ENCODE results near the gene CYBC1.

CYBC1 gene

GRCh38 chr17:82447876-82448275 lies 2.7 kb downstream of the CYBC1 start:
- DNase-seq (ENCODE audit: low spot score), result no peak

DNA sequence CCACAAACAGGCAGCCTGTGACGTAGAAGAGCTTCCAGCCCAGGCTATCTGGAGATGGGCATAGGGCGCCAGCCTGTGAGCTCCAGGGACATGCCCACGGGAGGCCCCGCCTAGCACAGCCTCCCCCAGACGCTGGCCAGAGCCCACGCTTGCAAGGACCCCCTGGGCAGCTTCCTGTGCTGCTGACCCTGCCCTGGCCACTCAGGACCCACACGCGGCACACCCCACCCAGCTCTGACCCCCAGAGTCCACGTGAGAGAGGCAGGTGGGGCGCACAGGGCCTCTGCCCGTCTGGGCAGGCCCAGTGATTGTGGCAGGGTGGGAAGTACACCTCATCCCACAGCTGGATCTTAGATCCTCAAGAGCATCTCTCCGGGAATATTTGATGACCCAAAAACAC lies 3.9 kb downstream of the CYBC1 start:
- DNase-seq (ENCODE audit: low spot score), result no peak

- no peak for DNase-seq (ENCODE audit: low spot score)
Measured at GRCh38 chr17:82446124-82446523, 4.4 kb downstream of the CYBC1 start.

- no peak for DNase-seq (ENCODE audit: low spot score)
Measured at GRCh38 chr17:82445542-82445941, 5.0 kb downstream of the CYBC1 start.

GRCh38 chr17:82444941-82445521 lies 5.5 kb downstream of the CYBC1 start:
- no peak for DNase-seq (ENCODE audit: low spot score)

DNA sequence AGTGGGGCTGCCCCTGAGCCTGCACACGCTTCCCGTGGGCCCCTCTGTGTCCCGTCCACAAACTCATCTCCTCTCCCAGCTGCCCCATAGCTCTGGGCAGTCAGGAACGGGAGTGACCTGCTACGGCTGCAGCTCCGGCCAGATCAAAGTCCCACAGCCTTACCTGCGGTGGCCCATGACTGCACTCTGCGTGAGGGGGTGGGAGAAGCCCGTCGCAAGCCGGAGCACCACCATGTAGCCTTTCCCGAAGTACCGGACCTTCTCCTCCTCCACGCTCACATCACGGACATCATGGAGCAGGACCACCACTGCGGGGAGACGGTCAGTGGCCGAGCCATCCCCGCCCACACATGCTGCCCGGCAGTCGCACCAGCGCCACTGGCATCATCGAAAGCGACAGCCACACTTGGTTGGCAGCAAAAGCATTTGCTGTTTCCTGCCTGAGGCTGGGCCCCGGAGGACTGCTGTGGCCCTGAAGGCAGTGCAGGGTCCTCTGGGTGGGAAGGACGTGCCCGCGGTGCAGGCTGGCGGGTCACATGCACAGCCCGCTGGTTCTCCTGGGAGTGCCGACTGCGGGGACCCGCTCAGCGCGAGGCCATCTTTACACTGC lies 6.2 kb downstream of the CYBC1 start:
- no peak for DNase-seq (ENCODE audit: low spot score)

DNA sequence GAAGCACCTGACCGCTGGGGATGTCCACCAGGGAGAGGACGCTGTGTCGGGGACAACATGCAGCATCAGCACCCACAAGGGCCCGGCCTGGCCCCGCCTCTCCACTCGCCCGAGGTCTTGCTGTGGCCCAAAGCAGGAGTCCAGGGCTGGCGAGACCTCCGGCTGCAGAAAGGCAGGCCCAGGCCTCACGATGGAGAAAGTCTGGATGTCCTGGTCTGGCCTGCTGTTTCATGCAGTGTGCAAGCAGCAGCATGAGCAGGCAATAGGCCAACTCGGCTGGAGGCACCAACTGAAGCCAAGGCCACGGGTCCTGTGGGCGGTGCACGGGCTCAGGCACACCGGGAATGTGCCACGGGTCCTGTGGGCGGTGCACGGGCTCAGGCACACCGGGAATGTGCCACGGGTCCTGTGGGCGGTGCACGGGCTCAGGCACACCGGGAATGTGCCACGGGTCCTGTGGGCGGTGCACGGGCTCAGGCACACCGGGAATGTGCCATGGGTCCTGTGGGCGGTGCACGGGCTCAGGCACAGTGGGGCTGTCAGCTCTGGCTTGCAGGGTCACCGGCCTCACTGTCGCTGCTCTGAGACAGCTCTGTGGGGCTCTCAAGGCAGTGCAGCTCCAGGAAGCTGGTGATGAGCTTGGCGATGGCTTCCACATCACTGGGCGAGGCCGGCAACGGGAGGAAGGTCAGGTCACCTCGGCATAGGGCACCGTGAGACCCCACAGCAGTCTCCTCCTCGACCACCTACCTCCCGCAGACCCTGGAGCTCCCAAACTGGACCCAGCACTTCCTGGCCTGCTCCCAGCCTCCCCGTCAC lies 6.9 kb downstream of the CYBC1 start:
- no peak for DNase-seq (ENCODE audit: low spot score)

DNA sequence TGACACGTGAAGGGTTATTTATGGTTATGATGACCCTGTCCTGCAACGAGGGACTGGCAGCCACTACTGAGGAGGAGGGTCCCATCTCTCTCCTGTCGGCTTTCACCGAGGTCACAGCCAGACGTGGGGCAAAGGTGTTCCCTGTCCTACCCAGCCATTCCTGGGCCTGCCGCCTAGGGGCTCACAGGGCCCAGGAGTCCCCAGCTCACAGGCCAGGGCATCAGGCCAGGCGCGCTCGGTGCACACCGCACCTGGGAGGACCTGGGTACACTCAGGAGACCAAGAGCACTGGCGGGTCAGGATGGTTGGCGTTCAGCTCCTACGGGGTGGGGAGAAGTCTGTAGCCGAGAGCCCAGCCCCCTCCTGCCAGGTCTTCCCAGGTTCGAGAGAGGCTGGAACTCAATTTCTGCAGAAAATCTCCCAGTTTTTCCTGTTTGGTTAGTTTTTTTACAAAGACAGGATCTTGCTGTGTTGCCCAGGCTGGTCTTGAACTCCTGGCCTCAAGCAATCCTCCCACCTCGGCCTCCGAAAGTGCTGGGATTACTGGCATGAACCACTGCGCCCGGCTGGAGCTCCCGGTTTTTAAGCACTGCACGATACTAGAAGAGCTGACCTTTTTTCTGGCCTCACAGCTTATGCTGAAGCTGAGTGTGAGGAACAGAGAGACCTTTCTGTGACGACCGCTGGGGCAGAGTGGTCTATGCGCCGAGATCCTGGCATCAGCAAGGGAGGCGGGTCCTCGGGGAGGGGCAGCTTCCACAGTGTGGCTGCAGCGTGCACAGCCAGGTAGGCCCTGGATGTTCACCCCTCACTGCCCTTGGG lies 7.7 kb downstream of the CYBC1 start:
- no peak for DNase-seq (ENCODE audit: low spot score)

DNA sequence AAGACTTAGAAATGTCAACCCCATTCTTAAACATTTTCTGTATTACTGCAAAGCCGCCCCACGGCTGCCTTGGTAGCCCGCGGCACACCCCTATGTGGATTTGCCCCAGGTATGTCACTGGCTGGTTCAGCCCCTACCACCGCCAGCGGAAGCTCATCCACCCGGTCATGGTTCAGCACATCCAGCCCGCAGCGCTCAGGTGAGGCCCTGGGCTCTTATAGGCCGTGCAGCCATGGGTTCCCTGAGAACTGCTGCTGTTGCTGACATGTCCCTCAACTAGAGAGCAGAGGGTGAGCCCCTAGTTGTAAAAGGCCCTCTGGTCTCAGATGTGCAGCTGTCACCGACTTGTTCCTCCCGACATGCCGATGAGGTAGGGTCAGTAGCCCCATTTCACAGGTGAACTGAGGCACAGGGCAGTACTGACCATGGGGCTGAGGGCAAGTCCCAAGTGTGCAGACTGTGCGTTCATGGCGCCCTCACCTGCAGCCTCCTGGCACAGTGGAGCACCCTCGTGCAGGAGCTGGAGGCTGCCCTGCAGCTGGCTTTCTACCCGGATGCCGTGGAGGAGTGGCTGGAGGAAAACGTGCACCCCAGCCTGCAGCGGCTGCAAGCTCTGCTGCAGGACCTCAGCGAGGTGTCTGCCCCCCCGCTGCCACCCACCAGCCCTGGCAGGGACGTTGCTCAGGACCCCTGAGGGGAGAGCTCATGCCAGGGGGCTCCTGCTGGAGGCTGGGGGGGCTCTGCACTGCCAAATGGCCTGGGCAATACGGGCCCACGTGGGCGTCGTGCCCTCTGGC lies 8.7 kb downstream of the CYBC1 start:
- DNase-seq (ENCODE audit: low spot score), result no peak

GRCh38 chr17:82440991-82441627 lies 9.4 kb downstream of the CYBC1 start:
- DNase-seq (ENCODE audit: low spot score), result no peak

DNA sequence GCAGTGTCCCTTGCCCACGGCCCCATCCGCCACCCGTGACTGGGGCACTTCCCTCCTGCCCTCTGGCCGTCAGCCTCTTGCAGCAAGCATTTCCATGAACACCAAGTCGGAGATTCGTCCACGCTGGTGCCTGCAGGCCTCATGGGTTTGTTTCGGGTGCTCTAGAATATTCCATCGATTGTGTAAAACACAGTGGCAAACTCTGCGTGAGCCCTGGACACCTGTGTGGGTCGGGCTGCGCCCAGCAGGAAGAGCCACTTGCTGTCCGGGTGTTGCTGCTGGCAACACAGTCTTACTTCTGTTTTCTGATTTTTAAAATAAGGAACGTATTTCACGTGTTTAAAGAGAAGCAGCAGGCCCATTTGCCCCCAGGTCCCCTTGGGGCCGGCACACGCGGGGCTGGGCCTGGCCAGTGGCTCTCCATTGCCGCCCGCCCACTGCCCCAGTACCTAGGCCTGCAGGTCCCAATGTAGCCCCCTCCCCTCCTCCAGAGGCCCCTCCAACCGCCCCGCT lies 10.0 kb downstream of the CYBC1 start:
- no peak for DNase-seq (ENCODE audit: low spot score)

DNA sequence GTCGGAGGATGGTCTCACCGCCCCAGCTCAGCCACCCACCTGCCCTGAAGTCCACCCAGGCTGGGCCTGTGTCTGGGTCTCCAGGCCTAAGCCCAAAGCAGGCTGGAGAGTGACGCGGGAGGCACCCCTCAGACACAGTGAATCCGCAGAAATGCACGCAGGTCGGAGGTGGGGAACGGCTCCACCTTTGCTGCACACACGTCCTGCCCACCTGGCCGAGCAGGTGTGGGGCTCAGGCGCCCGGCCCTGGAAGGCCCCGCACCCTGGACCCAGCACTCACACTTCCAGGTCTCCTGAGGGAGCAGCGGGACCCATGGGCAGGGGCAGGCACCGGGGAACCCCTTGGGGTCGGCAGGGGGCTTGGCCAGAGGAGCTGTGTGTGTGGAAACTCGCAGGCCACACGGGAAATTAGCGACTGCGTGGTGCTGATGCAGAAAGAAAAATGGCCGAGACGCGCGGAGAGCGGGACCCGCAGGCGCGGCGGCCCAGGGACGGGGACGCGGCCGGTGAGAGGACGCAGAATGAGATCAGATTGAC lies 10.7 kb downstream of the CYBC1 start:
- DNase-seq (ENCODE audit: low spot score), result no peak

GRCh38 chr17:82439194-82439828 lies 11.2 kb downstream of the CYBC1 start:
- DNase-seq (ENCODE audit: low spot score), result no peak

DNA sequence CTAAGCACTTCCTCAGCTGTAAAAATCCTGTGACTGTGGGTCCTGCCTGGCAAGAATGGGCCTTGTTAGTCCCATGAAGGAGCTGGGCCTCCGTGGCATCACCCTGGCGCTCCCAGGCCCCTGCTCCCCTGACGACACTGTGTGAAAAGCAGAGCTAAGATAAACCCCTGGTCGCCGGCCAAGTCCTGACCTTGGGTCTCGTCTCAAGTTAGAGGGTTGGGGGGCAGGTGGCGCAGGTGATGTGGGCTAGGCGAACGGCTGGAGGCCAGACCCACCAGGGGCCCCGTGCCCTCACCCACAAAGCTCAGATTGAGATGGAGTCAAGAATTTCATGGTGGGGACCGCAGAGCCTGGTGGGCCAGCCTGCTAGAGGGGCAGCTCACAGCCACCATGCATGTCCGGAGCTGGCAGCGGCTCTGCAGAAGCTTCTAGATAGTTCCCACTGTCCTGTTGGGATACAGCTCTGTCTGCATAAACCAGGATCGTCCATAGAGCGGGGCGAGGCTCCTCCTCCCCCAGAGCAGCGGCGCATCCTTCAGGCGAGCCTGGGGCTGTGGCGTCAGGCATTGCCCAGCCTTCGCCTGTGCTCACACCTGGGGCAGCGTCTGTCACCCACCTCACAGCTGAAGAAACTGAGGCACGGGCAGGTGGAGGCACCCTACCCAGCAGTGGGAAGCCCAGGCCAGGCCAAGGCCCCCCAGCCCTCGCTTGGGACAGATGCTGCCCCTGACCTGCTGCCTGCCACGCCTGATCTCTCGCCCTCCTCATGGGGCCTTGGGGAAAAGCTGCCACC lies 12.0 kb downstream of the CYBC1 start:
- no peak for DNase-seq (ENCODE audit: low spot score)

DNA sequence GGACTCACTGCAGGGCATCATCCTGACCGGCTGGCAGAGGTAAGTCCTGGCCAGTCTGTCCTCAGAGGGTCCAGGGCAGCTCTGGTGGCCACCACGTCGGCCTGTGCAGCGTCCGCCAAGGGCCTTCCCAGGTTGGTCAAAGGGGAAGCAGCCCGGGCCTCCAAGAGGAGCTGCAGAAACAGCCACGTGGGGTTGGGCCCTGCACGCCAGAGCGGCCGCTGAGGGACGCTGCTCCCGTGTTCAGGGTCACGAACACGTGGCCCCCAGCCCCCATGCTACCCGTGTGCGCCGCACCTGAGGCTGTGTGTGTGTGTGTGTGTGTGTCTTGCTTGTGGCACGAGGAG lies 13.3 kb downstream of the CYBC1 start:
- DNase-seq (ENCODE audit: low spot score), result no peak

- no peak for DNase-seq (ENCODE audit: low spot score)
Measured at GRCh38 chr17:82436601-82437324, 13.8 kb downstream of the CYBC1 start.

DNA sequence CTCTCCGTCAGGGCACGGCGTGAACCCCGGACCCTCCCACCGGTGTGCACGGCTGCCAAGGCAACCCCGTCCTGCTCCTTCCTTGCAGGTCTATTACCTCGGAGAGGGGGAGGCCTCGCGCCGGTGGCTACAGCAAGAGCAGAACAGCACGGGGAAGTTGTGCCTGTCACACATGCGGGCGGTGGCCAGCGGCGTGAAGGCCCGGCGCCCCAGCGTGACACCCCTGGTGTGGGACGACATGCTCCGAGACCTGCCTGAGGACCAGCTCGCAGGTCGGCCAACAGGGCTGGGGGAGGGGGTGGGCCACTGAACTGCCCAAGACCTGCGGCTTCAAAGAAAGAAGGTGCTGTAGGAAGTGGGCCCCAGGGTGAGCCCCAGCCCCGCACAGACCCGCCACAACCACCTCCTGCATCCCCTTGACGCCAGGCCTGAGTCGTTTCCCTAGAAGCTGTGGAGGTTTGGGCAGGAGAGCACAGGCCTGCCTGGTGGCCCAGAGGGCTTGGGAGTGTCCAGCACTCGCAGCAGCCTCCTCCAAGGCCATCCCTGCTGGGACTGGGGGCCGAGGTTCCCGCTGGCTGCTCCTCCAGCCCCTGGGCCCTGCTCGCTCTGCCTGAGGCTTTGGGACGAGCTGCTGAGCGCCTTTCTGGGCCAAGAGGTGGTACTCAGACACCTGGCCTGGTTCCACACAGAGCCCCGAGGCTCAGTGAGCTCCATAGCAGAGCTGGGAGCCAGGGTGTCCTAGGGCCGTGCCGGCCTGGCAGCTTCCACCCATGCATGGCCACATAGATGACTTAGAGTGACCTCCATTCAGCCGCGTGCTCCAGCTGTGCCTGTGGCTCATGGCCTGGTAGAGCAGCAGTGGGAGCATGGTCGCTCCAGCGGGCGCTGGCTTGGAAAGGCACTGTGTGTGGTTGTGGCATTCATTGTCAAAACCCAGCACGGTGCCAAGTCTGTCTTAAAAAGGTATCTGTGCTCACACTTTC lies 14.7 kb downstream of the CYBC1 start:
- no peak for DNase-seq (ENCODE audit: low spot score)

DNA sequence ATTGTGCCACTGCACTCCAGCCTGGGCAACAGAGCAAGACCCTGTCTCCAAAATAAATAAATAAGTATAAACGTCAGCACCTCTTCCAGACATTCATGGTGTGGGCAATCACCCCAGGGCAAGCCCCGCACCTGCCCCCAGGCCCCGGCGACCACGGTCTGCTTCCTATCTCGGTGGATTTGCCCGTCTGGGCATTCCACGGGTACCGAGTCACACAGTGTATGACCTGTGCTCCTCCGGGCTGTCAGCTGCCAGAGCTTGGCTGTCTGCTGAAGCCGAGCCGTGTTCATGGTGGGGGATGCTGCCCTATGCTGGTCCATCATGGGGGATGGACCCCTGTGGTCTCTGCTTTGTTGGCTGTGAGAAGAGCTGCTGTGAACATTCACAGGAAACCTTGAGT lies 15.4 kb downstream of the CYBC1 start:
- DNase-seq (ENCODE audit: low spot score), result no peak
